ENCODE results near the gene SMPD1. TPM values are rescaled to one million over a fixed set of nuclear protein-coding genes. Genes with fewer than 3 reads are reported as not detected.

Gene SMPD1
- total and polyA plus RNA-seq, 9 of the 15 experiments (the other 6 are each of a cell fraction or from before 2014, with no cell fraction given), result 0.90 to 9.9 (median 5.2) TPM

DNA sequence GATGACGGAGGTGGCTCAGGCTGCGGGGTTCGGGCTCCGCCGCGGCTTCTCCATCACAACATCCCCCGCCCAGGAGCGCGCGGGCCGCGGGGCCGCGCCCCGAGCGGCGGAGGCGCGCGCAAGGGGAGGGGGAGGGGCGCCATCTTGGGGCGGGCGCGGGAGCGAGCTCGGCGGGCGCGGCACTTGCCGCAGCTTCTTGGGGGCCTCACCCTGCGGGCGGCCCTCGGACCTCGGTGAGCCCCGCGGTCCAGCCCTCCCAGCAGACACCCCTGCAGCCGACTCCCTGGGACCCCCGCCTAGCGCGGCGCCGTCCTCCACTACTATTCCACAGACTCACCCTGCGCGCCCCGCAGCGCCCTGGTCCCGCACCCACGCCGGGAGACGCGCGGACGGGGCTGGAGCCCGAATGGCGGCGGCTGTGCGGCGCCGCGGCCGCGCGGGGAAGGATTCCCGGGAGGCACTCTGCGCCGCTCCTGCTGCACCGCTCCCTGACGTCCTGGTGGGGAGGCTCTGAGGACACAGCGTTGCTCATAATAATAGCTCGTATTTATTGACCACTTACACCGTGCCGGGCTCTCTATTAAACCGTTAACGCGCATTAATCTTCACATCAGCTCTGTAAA lies 28.8 kb downstream of the SMPD1 start, which contains the start of gene APBB1 (continued):
- TF ChIP-seq, protein P1, sequence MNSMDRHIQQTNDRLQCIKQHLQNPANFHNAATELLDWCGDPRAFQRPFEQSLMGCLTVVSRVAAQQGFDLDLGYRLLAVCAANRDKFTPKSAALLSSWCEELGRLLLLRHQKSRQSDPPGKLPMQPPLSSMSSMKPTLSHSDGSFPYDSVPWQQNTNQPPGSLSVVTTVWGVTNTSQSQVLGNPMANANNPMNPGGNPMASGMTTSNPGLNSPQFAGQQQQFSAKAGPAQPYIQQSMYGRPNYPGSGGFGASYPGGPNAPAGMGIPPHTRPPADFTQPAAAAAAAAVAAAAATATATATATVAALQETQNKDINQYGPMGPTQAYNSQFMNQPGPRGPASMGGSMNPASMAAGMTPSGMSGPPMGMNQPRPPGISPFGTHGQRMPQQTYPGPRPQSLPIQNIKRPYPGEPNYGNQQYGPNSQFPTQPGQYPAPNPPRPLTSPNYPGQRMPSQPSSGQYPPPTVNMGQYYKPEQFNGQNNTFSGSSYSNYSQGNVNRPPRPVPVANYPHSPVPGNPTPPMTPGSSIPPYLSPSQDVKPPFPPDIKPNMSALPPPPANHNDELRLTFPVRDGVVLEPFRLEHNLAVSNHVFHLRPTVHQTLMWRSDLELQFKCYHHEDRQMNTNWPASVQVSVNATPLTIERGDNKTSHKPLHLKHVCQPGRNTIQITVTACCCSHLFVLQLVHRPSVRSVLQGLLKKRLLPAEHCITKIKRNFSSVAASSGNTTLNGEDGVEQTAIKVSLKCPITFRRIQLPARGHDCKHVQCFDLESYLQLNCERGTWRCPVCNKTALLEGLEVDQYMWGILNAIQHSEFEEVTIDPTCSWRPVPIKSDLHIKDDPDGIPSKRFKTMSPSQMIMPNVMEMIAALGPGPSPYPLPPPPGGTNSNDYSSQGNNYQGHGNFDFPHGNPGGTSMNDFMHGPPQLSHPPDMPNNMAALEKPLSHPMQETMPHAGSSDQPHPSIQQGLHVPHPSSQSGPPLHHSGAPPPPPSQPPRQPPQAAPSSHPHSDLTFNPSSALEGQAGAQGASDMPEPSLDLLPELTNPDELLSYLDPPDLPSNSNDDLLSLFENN (IDR thresholded peaks at IDR 0.05; ENCODE audit: low read depth in 2 of 2, low read length in 2 of 2), result no peak
- TF ChIP-seq SUPT5H (IDR thresholded peaks at IDR 0.05), result no peak
- TF ChIP-seq, protein P2, sequence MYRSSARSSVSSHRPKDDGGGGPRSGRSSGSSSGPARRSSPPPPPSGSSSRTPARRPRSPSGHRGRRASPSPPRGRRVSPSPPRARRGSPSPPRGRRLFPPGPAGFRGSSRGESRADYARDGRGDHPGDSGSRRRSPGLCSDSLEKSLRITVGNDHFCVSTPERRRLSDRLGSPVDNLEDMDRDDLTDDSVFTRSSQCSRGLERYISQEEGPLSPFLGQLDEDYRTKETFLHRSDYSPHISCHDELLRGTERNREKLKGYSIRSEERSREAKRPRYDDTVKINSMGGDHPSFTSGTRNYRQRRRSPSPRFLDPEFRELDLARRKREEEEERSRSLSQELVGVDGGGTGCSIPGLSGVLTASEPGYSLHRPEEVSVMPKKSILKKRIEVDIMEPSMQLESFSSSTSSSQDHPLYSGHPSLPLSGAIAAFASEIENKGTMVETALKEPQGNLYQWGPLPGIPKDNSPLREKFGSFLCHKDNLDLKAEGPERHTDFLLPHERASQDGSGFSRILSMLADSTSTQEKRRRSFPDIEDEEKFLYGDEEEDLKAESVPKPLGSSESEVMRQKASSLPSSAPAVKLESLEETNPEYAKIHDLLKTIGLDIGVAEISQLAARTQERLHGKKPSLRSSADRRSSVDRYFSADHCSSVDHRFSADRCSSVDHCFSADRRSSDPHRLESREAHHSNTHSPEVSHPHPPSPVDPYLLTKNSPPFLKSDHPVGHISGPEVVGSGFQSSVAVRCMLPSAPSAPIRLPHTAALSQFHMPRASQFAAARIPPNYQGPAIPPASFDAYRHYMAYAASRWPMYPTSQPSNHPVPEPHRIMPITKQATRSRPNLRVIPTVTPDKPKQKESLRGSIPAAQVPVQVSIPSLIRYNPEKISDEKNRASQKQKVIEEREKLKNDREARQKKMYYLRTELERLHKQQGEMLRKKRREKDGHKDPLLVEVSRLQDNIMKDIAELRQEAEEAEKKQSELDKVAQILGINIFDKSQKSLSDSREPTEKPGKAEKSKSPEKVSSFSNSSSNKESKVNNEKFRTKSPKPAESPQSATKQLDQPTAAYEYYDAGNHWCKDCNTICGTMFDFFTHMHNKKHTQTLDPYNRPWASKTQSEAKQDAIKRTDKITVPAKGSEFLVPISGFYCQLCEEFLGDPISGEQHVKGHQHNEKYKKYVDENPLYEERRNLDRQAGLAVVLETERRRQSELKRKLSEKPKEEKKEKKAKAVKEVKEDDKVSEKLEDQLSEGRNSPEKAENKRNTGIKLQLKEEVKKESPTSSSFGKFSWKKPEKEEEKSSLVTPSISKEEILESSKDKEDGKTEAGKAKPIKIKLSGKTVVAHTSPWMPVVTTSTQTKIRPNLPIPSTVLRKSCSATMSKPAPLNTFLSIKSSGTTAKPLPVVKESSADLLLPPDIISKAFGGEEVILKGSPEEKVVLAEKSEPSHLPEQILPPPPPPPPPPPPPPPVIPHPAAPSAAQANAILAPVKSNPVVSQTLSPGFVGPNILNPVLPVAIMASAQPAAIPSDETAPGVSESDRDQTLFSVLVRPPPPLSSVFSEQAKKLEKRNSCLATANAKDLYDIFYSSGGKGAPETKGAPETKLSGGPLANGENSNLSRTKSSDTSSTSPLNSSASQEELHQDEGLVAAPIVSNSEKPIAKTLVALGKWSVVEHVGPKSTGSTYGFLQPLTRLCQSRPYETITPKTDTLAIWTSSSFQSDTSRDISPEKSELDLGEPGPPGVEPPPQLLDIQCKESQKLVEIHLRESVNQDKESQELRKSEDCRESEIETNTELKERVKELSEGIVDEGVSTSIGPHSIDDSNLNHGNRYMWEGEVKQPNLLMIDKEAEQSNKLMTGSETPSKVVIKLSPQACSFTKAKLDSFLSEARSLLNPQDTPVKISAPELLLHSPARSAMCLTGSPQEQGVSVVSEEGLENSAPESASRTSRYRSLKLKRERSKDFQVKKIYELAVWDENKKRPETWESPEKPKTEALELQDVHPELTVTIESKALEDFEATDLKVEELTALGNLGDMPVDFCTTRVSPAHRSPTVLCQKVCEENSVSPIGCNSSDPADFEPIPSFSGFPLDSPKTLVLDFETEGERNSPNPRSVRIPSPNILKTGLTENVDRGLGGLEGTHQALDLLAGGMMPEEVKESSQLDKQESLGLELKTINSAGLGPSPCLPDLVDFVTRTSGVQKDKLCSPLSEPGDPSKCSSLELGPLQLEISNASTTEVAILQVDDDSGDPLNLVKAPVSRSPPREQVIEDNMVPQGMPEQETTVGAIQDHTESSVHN (IDR thresholded peaks at IDR 0.05; ENCODE audit: borderline replicate concordance in 1 of 2, low read depth in 1 of 2), result no peak
- no peak for TF ChIP-seq HDAC2 (IDR thresholded peaks at IDR 0.05)
- TF ChIP-seq, protein P3, sequence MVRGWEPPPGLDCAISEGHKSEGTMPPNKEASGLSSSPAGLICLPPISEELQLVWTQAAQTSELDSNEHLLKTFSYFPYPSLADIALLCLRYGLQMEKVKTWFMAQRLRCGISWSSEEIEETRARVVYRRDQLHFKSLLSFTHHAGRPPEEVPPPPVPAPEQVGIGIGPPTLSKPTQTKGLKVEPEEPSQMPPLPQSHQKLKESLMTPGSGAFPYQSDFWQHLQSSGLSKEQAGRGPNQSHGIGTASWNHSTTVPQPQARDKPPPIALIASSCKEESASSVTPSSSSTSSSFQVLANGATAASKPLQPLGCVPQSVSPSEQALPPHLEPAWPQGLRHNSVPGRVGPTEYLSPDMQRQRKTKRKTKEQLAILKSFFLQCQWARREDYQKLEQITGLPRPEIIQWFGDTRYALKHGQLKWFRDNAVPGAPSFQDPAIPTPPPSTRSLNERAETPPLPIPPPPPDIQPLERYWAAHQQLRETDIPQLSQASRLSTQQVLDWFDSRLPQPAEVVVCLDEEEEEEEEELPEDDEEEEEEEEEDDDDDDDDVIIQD (CRISPR knock-in tag; IDR thresholded peaks at IDR 0.05), result no peak
- TF ChIP-seq GATAD2A (IDR thresholded peaks at IDR 0.05), result no peak
- no peak for TF ChIP-seq ZNF12 (CRISPR knock-in tag; IDR thresholded peaks at IDR 0.05)

All from K562 (cell line).